Motor neuron (in vitro differentiated cells): ENCODE results near the gene POU2AF2. TPM values are rescaled to one million over a fixed set of nuclear protein-coding genes. Genes with fewer than 3 reads are reported as not detected.
"Not testable (repeated sequence)": the region's sequence is repeated elsewhere in the genome, so short reads cannot be mapped to it uniquely, and the experiment has no call there.

Experiments
- ATAC-seq, 8 experiments: fragments of 200-7000 bp; cut with Tn5 transposase; replicated peaks in 6 of 8; 2 replicates each; pipeline ENCODE4 v1.8.0; 2021; ENCODE audit warnings: mild to moderate bottlenecking in 8 of 8, moderate library complexity in 8 of 8
- H3K27ac ChIP-seq, 2 donors: fragments of 250-450 bp; sonication (Bioruptor Pico); 2 replicates each; pipeline ENCODE4 v1.9.0; 2021; ENCODE audit warnings: antibody characterized with exemption in 2 of 2, mild to moderate bottlenecking in 2 of 2, moderate library complexity in 1 of 2
- H3K4me1 ChIP-seq, 2 donors: fragments of 250-450 bp; sonication (Bioruptor Pico); replicated peaks in 1 of 2; 2 replicates each; pipeline ENCODE4 v1.6.1; 2021; ENCODE audit warnings: antibody characterized with exemption in 2 of 2, mild to moderate bottlenecking in 2 of 2, moderate library complexity in 1 of 2
- H3K4me3 ChIP-seq, 5 donors: fragments of 250-450 bp; sonication (Bioruptor Pico); 2 replicates each; pipeline ENCODE4 v1.9.0; 2021; ENCODE audit warnings: antibody characterized with exemption in 5 of 5, mild to moderate bottlenecking in 5 of 5, moderate library complexity in 4 of 5
- WGBS, 10 experiments: fragments of 450-650 bp; shearing (Covaris generic); methylation state at CpG; one replicate each; pipeline ENCODE4 v1.0.0; 2022; 5-methylcytosine and 5-hydroxymethylcytosine counted together
- in situ Hi-C, 9 experiments: fragments of 400-800 bp; cut with MboI; loops; one replicate each; pipeline ENCODE4 v1.15.0; 2021; ENCODE audit warnings: low sequenced_read_pairs in 9 of 9, low pct_unique_long_range_greater_than_20kb in 2 of 9; ENCODE audit not compliant: unreplicated experiment in 9 of 9
- total RNA-seq, 8 experiments: library from RNA; unstranded; fragments of 300-600 nt; gene quantifications; 2 replicates each; pipeline versions ENCODE4 v1.2.3 to v1.2.4, GENCODE V29; 2022

Gene POU2AF2
- total RNA-seq, 8 experiments from 2014 or later: 0.31 to 1.6 (median 0.77) TPM; not detected in 4

DNA sequence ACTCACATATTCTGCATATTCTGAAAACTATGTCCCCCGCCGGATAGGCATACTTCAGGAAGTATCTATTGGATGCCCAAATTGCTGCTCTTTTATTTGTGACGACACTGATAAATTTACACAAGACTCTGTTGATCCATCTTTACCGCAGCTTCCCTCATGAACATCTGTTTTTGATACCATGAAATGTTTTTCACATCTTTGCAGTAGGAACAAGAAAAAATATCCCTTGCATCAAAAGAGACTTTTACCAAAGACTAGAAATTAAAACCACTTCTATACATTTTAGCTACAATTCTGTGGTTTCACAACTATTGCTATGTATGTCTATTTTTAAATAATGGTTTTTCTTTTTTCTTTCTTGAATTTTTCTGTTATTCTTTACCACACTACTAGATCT is 15.3 kb downstream of the POU2AF2 start:
- Histone ChIP-seq H3K4me3 (no peak overlapping the region), H3K4me1 (no peaks in the 10 kb centered on the region), H3K27ac (no peak overlapping the region)
- in situ Hi-C loops: no loop called here
- 9 to 100% (median 82%) methylated on average over 3 to 4 of the region's 4 CpGs; no CpG with 5 or more reads in 3 of the 10 experiments for WGBS, 10 experiments
- no peak for ATAC-seq

DNA sequence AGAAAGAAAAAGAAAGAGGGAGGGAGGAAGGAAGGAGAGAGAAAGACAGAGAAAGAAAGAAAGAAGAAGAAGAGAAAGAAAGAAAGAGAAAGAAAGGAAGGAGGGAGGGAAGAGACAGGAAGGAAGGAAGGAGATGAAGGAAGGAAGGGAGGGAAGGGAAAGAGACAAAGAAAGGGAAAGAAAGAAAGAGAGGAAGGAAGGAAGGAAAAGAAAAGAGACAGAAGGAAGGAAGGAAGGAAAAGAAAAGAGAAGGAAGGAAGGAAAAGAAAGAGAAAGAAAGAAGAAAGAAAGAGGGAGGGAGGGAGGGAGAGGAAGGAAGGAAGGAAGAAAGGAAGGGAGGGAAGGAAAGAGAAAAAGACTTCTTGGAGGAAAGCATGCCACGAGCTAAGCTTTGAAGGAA is 19.1 kb downstream of the POU2AF2 start:
- 46 to 100% (median 82%) methylated on average over 1 of the region's 1 CpG; no CpG with 5 or more reads in 3 of the 10 experiments for WGBS, 10 experiments
- H3K4me1 ChIP-seq: no peaks in the 10 kb centered on the region
- ATAC-seq: no peak
- H3K4me3 ChIP-seq: no peak overlapping the region
- in situ Hi-C loops: no loop called here
- no peak overlapping the region for H3K27ac ChIP-seq

- no peak for ATAC-seq
- Histone ChIP-seq H3K27ac (no peak overlapping the region), H3K4me3 (no peak overlapping the region), H3K4me1 (no peaks in the 10 kb centered on the region)
- 83 to 100% (median 100%) methylated on average over 1 to 2 of the region's 2 CpGs; no CpG with 5 or more reads in 2 of the 10 experiments for WGBS, 10 experiments
- in situ Hi-C loops: no loop called here
Observed at GRCh38 chr11:111265421-111265820, 19.9 kb downstream of the POU2AF2 start.

DNA sequence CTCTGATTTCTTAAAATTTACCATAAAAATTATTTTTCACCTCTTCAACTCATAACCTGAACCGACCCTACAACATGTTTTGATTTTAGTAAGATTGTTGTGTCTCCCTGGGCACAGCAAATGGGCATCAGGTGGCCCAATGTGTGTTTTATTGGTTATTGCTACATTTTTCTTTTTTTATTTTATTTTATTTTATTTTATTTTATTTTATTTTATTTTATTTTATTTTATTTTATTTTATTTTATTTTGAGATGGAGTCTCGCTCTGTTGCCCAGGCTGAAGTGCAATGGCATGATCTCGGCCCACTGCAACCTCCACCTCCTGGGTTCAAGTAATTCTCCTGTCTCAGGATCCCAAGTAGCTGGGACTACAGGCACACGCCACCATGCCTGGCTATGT is 22.8 kb downstream of the POU2AF2 start:
- H3K4me3 ChIP-seq, in situ Hi-C loops, H3K27ac ChIP-seq, H3K4me1 ChIP-seq, ATAC-seq: not testable (repeated sequence)
- WGBS, 10 experiments: 43 to 100% (median 76%) methylated on average over 1 to 4 of the region's 4 CpGs; no CpG with 5 or more reads in 1 of the 10 experiments

DNA sequence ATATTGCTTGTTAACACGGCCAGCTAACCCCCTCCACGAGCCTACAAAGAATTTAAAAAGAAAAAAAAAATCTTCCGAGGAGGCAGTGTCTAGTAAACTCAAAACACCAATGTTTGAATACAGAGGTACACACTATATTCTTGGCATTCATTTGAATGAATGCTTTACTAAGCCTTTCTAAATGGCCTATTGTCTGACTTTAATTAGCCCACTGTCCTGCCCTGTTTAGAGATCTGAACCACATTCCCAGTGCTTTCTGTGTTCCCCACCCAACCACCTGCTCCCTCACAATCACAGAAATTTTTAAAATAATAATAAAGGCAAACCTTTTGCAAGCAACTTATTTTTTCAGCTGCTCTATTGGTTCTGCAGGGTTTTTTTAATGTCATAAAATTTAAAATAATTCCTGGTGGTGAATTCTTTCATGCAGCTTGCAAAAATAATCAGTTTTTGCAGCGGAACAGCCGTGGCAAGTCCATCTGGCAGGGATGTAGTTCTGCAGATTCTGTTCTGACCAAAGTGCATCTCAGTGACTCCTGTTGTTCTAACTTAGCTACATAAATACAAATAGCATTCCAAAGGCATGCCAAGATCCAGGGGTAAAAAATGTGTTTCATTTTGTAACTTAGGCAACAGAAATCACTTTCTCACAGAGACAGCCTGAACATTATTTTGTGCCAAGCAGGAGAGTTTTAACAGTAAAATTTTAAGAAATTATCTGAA is 23.8 kb downstream of the POU2AF2 start:
- peak in 2 of 8 experiments; percentile 36 to 73 for ATAC-seq
- no peak overlapping the region for H3K4me3 ChIP-seq
- H3K4me1 ChIP-seq: no peaks in the 10 kb centered on the region
- in situ Hi-C loops: no loop called here
- 0 to 73% (median 50%) methylated on average over 2 to 5 of the region's 5 CpGs for WGBS, 10 experiments
- H3K27ac ChIP-seq: no peak overlapping the region

DNA sequence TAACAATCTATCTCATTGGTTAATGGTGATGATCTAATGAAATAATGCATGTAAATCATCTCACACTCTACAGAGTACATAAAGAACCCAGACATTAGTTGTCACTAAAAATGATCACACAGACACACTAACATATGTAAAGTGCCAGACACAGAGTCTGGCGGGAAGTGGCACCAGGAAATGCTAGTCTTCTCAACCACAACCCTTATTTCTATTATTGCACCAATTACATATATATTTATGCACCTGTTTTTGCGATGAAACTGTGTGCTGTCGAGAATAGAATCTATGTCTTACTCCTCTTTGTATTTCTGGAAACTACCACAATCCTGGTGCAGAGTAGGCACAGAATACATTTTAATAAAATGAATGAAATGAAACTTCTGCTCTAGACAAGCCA is 26.9 kb downstream of the POU2AF2 start:
- H3K4me3 ChIP-seq: no peak overlapping the region
- no peak overlapping the region for H3K27ac ChIP-seq
- 33 to 100% (median 80%) methylated on average over 1 to 3 of the region's 3 CpGs; no CpG with 5 or more reads in 3 of the 10 experiments for WGBS, 10 experiments
- no peak for ATAC-seq
- in situ Hi-C loops: no loop called here
- no peaks in the 10 kb centered on the region for H3K4me1 ChIP-seq

GRCh38 chr11:111282562-111283075 is 37.1 kb downstream of the POU2AF2 start:
- H3K27ac ChIP-seq: no peak overlapping the region
- 17 to 86% (median 47%) methylated on average over 1 to 3 of the region's 3 CpGs; no CpG with 5 or more reads in 1 of the 10 experiments for WGBS, 10 experiments
- in situ Hi-C loops: loop anchor here in 7 of 9 experiments (5.0 to 25.0 kb wide), 4 partner anchors 142 to 162 kb away; no protein-coding TSS in a partner anchor

GRCh38 chr11:111283945-111284481 is 38.5 kb downstream of the POU2AF2 start:
- 33 to 100% (median 81%) methylated on average over 1 to 16 of the region's 33 CpGs; no CpG with 5 or more reads in 2 of the 10 experiments for WGBS, 10 experiments

More at GRCh38 chr11:111282562-111283075, 37.1 kb downstream of the POU2AF2 start:
- H3K4me1 ChIP-seq: peaks cover 7 to 9% of the 10 kb centered on the region in 2 donors
- peak in 1 of 8 experiments; percentile 11 for ATAC-seq
- H3K4me3 ChIP-seq: no peak overlapping the region

DNA sequence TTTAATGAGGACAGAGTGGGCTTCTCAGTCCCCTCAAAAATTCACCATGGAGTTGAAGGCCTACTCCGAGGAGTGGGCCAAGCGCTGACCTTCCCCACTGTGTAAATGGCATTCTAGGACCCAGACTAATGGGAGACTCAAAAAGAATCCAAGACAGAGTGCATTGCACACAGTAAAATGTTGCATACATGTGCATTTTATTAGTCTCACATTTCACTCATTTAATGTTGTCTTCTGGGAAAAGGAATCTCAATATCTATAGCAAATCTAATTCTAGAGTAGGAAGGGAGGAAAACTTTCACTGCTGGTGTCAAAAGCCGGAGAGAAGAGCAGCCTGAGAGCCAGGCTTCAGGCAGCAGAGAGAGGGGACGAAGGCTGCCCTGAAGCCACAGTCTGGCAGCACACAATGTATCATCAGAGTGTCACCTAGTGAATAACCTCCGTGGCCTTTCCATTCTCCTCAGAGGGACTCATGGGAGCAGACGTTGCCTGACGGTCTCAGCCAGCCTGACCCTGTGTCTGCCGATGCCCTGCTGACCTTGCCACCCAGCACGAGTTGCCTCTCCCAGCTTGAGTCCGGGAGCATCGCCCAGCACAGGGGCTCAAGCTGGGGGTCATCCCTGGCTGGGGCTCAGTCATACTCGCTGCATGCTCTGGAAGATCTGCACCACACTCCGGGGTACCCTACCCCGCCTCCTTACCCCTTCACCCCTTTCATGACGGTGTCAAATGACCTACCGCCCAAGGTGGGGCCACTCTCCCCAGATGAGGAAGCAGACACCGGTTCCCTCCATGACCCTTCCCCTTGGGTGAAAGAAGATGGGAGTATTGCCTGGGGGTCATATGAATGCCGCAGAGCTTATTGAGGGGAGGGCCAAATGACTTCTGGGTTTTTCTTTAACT is 39.9 kb downstream of the POU2AF2 start:
- 33 to 100% (median 71%) methylated on average over 1 to 5 of the region's 18 CpGs; no CpG with 5 or more reads in 1 of the 10 experiments for WGBS, 10 experiments
- H3K27ac ChIP-seq: peak overlapping the region in 1 of 2 donors; percentile 64
- ATAC-seq: peak in 7 of 8 experiments; percentile 13 to 82 (median 53)
- in situ Hi-C loops: loop anchor here in 6 of 9 experiments (10.0 to 25.0 kb wide), 3 partner anchors 139 to 159 kb away; no protein-coding TSS in a partner anchor
- no peak overlapping the region for H3K4me3 ChIP-seq
- peaks cover 7 to 9% of the 10 kb centered on the region in 2 donors for H3K4me1 ChIP-seq

More at GRCh38 chr11:111283945-111284481, 38.5 kb downstream of the POU2AF2 start:
- in situ Hi-C loops: loop anchor here in 7 of 9 experiments (5.0 to 25.0 kb wide), 4 partner anchors 141 to 161 kb away; no protein-coding TSS in a partner anchor
- Histone ChIP-seq H3K27ac (no peak overlapping the region), H3K4me1 (peaks cover 7 to 9% of the 10 kb centered on the region in 2 donors), H3K4me3 (no peak overlapping the region)
- ATAC-seq: peak in 2 of 8 experiments; percentile 3 to 39

GRCh38 chr11:111291764-111292163 is 46.2 kb downstream of the POU2AF2 start:
- Histone ChIP-seq H3K27ac (no peak overlapping the region), H3K4me3 (no peak overlapping the region), H3K4me1 (no peaks in the 10 kb centered on the region)
- WGBS, 10 experiments: 80 to 100% (median 91%) methylated on average over 1 to 5 of the region's 5 CpGs
- in situ Hi-C loops: loop anchor here in 3 of 9 experiments (25.0 kb wide), 1 partner anchor 146 kb away; no protein-coding TSS in a partner anchor
- no peak for ATAC-seq

DNA sequence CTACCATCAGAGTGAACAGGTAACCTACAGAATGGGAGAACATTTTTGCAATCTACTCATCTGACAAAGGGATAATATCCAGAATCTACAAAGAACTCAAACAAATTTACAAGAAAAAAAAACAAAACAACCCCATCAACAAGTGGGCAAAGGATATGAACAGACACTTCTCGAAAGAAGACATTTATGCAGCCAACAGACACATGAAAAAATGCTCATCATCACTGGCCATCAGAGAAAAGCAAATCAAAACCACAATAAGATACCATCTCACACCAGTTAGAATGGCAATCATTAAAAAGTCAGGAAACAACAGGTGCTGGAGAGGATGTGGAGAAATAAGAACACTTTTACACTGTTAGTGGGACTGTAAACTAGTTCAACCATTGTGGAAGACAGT is 46.9 kb downstream of the POU2AF2 start:
- 40 to 50% methylated on average over 1 of the region's 1 CpG; no CpG with 5 or more reads in 8 of the 10 experiments for WGBS, 10 experiments
- in situ Hi-C loops: loop anchor here in 3 of 9 experiments (25.0 kb wide), 1 partner anchor 145 kb away; no protein-coding TSS in a partner anchor
- ATAC-seq, H3K27ac ChIP-seq, H3K4me3 ChIP-seq, H3K4me1 ChIP-seq: not testable (repeated sequence)

DNA sequence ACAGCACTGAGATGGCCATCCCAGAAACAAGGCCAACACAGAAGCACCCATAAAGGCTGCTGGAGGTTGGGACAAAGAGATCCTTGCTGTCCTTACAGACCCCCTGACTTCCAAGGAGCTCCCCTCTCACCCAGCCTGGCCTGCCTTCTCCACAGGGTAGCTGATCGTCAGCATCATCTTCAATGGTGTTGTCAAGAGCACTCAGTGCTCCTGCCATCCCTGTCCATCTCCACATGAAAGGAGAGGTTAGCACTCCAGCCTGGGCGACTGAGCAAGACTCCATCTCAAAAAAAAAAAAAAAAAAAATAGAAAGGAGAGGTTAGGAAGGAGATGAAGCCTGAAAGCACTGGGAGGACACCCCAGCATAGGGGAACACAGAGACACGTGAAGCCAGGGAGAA is 50.7 kb downstream of the POU2AF2 start:
- WGBS, 10 experiments: 56 to 97% (median 80%) methylated on average over 1 to 3 of the region's 3 CpGs; no CpG with 5 or more reads in 1 of the 10 experiments
- H3K4me3 ChIP-seq: no peak overlapping the region
- no peak for ATAC-seq
- no peak overlapping the region for H3K27ac ChIP-seq
- H3K4me1 ChIP-seq: no peaks in the 10 kb centered on the region
- in situ Hi-C loops: loop anchor here in 3 of 9 experiments (25.0 kb wide), 1 partner anchor 141 kb away; no protein-coding TSS in a partner anchor
